B cell (primary cell): ENCODE data around the gene MRPL46. TPM values are rescaled to one million over a fixed set of nuclear protein-coding genes. Genes with fewer than 3 reads are reported as not detected.

Experiments
- ATAC-seq: fragments of 200-7000 bp; cut with Tn5 transposase; one replicate; pipeline ENCODE4 v1.10.0; 2021; ENCODE audit warnings: low read depth, mild to moderate bottlenecking, moderate number of reproducible peaks, moderate library complexity
- CTCF ChIA-PET: fragments of 350-600 bp; sonication (Branson Sonifier 250); formaldehyde crosslinking; loops from one replicate; lab custom pipeline; 2021; ENCODE audit warnings: antibody characterized with exemption, inconsistent platforms; lab: Charles Lee
- POLR2A ChIA-PET: fragments of 350-600 bp; sonication (Branson Sonifier 250); formaldehyde crosslinking; loops from one replicate; lab custom pipeline; 2021; ENCODE audit warnings: antibody characterized with exemption; lab: Charles Lee
- DNase-seq: peaks from one replicate; pipeline ENCODE4 v3.0.0; 2013
- H2AFZ ChIP-seq: 2 replicates; pipeline ENCODE4 v1.6.1; 2012; ENCODE audit warnings: mild to moderate bottlenecking, low read depth, low read length; ENCODE audit not compliant: insufficient read depth, poor library complexity, severe bottlenecking
- H3K27ac ChIP-seq, 2 donors: 1 replicate in 1 of 2; 2 replicates in 1 of 2; pipeline ENCODE4 v1.5.1; 2012 to 2013; ENCODE audit warnings: low read length in 2 of 2, mild to moderate bottlenecking in 2 of 2, moderate library complexity in 1 of 2
- H3K27me3 ChIP-seq, 4 experiments: fragments of 200-600 bp in 1 of 4; sonication (generic) in 1 of 4; replicated peaks in 1 of 4; 1 replicate in 2 of 4; 2 replicates in 2 of 4; pipeline versions ENCODE4 v1.6.1 to v1.7.0; 2013 to 2016; ENCODE audit warnings: low read length in 3 of 4, mild to moderate bottlenecking in 2 of 4, mixed read lengths in 1 of 4, moderate library complexity in 1 of 4; ENCODE audit not compliant: insufficient read depth in 4 of 4, control insufficient read depth in 3 of 4; ENCODE audit errors: control extremely low read depth in 1 of 4
- H3K36me3 ChIP-seq, 2 experiments: replicated peaks in 1 of 2; 1 replicate in 1 of 2; 2 replicates in 1 of 2; pipeline versions ENCODE4 v1.6.1 to v1.7.1; 2013; ENCODE audit warnings: low read length in 1 of 2; ENCODE audit not compliant: insufficient read depth in 2 of 2, control insufficient read depth in 1 of 2; ENCODE audit errors: control extremely low read depth in 1 of 2, extremely low read depth in 1 of 2
- H3K4me1 ChIP-seq, 2 donors: fragments of 200-600 bp in 1 of 2; sonication (generic) in 1 of 2; 1 replicate in 1 of 2; 2 replicates in 1 of 2; pipeline versions ENCODE4 v1.5.1 to v1.6.1; 2013 to 2017; ENCODE audit warnings: low read length in 2 of 2; ENCODE audit not compliant: control insufficient read depth in 2 of 2, insufficient read depth in 2 of 2
- H3K4me2 ChIP-seq: replicated peaks from 2 replicates; pipeline ENCODE3; 2012; ENCODE audit warnings: mild to moderate bottlenecking, low read depth, low read length; ENCODE audit not compliant: poor library complexity, severe bottlenecking
- H3K4me3 ChIP-seq, 5 experiments: fragments of 200-600 bp in 1 of 5; sonication (generic) in 1 of 5; 1 replicate in 3 of 5; 2 replicates in 2 of 5; pipeline versions ENCODE4 v1.5.1 to v1.7.0; 2011 to 2016; ENCODE audit warnings: low read length in 4 of 5, mild to moderate bottlenecking in 4 of 5, low read depth in 2 of 5, control low read depth in 1 of 5, moderate library complexity in 1 of 5; ENCODE audit not compliant: insufficient read depth in 1 of 5; ENCODE audit errors: control extremely low read depth in 1 of 5, extremely low read depth in 1 of 5
- H3K79me2 ChIP-seq: fragments of 200-600 bp; sonication (generic); one replicate; pipeline ENCODE4 v1.6.0; 2016; ENCODE audit warnings: low read length; ENCODE audit not compliant: control insufficient read depth, insufficient read depth
- H3K9ac ChIP-seq: fragments of 200-600 bp; sonication (generic); 2 replicates; pipeline ENCODE4 v1.6.1; 2017; ENCODE audit warnings: mild to moderate bottlenecking, low read length, moderate library complexity
- H3K9me3 ChIP-seq, 3 donors: one replicate each; pipeline versions ENCODE4 v1.6.1 to v1.7.1; 2013; ENCODE audit warnings: low read length in 2 of 3; ENCODE audit not compliant: control insufficient read depth in 2 of 3, insufficient read depth in 1 of 3; ENCODE audit errors: control extremely low read depth in 1 of 3
- H4K20me1 ChIP-seq: 2 replicates; pipeline ENCODE4 v1.6.0; 2012; ENCODE audit warnings: mild to moderate bottlenecking, low read length; ENCODE audit not compliant: insufficient read depth, control insufficient read depth, poor library complexity, severe bottlenecking
- H3K27ac Mint-ChIP-seq: one replicate; pipeline ENCODE4 v1.8.0; 2021; ENCODE audit warnings: mixed read lengths
- H3K27me3 Mint-ChIP-seq: one replicate; pipeline ENCODE4 v1.8.0; 2021; ENCODE audit warnings: mixed read lengths
- H3K4me1 Mint-ChIP-seq: one replicate; pipeline ENCODE4 v1.8.0; 2021; ENCODE audit warnings: mixed read lengths
- H3K4me3 Mint-ChIP-seq: one replicate; pipeline ENCODE4 v1.8.0; 2021; ENCODE audit warnings: mixed read lengths
- H3K9me3 Mint-ChIP-seq: one replicate; pipeline ENCODE4 v1.8.0; 2022; ENCODE audit warnings: mixed read lengths; ENCODE audit not compliant: insufficient read depth
- CTCF ChIP-seq: fragments of 200-600 bp; IDR thresholded peaks from one replicate; pipeline ENCODE4 v1.8.0; 2022; ENCODE audit warnings: antibody characterized with exemption, mild to moderate bottlenecking
- EZH2 ChIP-seq: IDR thresholded peaks from 2 replicates; pipeline ENCODE4 v1.6.1; 2012; ENCODE audit warnings: borderline replicate concordance, low read depth, mild to moderate bottlenecking, moderate library complexity, low read length; ENCODE audit not compliant: insufficient read depth, poor library complexity, severe bottlenecking
- WGBS: methylation state at CpG from one replicate; pipeline ENCODE4 v1.1.5; 2013; ENCODE audit warnings: missing lambda C conversion rate; ENCODE audit not compliant: insufficient coverage; 5-methylcytosine and 5-hydroxymethylcytosine counted together
- intact Hi-C: fragments of 100-400 bp; cut with micrococcal nuclease; formaldehyde crosslinking; loops from one replicate; pipeline ENCODE4 v1.10.0; 2022
- polyA plus RNA-seq: library from polyadenylated mRNA; depleted of rRNA; stranded (reverse); fragments of >200 nt; gene quantifications from 2 replicates; pipeline ENCODE4 v1.2.3, GENCODE V29; 2012
- total RNA-seq, 2 donors: library from RNA; stranded (reverse); fragments of 120-200 nt in 1 of 2; gene quantifications; 1 replicate in 1 of 2; 2 replicates in 1 of 2; pipeline versions ENCODE4 v1.2.3 to v1.2.4, GENCODE V29; 2013 to 2022

The MRPL46 gene
- total and polyA plus RNA-seq, 2 donors (not counting 1 experiment from before 2014, with no cell fraction given): 14.3 to 24.6 TPM

DNA sequence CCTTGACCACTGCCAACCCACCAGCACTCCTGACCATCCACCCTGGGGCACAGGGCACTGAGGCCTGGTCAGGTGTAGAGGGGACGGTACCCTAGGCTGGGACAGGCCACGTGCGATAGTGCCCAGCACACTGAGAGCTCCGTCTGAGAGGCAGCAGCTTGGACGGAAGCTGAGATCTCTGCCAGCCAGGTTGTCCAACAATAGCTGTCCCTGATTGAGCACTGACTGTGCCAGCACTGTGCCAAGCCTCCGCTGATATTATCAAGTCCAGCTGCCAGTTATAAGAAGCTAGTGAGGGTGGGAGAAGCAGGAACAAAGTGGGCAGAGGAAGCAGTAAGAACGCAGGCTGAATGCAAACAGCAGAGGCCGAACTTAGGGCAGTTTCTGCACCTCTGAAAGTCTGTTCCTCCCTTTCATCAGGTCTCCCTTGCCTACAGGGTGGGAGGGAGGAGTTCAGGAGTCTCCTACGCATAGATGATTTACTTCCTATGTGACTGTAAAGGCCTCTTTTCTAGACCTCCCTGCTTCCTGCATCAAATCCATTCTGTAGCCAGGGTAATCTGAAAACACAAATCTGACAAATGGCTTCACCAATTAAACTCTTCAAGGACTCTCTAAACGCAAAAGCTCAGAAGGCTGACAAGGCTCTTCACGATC lies 30.0 kb upstream of the MRPL46 start:
- Histone ChIP-seq H3K36me3 (no peaks in the 10 kb centered on the region), H3K27me3 (no peaks in the 10 kb centered on the region), H3K27ac (no peak overlapping the region), H3K79me2 (no peaks in the 10 kb centered on the region), H3K4me1 (no peaks in the 10 kb centered on the region), H3K4me2 (no peak overlapping the region), H3K4me3 (no peak overlapping the region), H3K9me3 (no peaks in the 10 kb centered on the region), H3K9ac (no peak overlapping the region), H2AFZ (no peak overlapping the region), H4K20me1 (no peaks in the 10 kb centered on the region)
- no peak for ATAC-seq
- no peak for TF ChIP-seq CTCF
- TF ChIP-seq EZH2: no peak
- Mint-ChIP-seq H3K27me3 (no peaks in the 10 kb centered on the region), H3K4me3 (no peak overlapping the region), H3K9me3 (no peaks in the 10 kb centered on the region), H3K4me1 (no peaks in the 10 kb centered on the region), H3K27ac (no peak overlapping the region)
- POLR2A ChIA-PET: no interaction called here
- CTCF ChIA-PET: no interaction called here
- no peak for DNase-seq
- WGBS: 98% methylated on average over 10 of the region's 11 CpGs
- intact Hi-C loops: no loop called here

DNA sequence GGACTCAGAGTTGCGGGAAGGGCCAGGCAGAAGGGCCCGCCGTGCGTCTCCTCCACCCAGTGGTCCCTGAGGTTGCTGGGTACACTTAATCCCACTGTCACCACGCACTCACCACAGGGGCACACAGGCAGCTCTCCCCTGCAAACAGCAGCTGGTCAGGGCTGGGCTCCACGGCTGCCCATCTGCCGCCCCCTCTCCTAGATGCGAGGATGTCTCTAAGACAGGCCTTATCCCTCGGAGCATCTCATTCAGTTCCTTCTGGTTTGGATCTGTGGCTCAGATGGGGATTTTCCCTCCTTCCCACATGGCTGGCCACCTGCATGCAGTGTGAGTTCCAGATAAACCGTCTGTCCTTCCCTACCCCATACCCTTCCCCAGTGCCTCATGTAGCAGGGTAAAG lies 26.7 kb upstream of the MRPL46 start:
- no peaks in the 10 kb centered on the region for H3K9me3 Mint-ChIP-seq
- POLR2A ChIA-PET: no interaction called here

More for the DNA sequence above, 26.7 kb upstream of the MRPL46 start:
- WGBS: 87% methylated on average over 9 of the region's 10 CpGs
- H3K4me1 Mint-ChIP-seq: no peaks in the 10 kb centered on the region
- H3K4me3 ChIP-seq: no peak overlapping the region
- H3K4me3 Mint-ChIP-seq: no peak overlapping the region
- no peak overlapping the region for H3K27ac Mint-ChIP-seq
- no peaks in the 10 kb centered on the region for H3K36me3 ChIP-seq
- H3K9me3 ChIP-seq: no peaks in the 10 kb centered on the region
- no peaks in the 10 kb centered on the region for H3K79me2 ChIP-seq
- H2AFZ ChIP-seq: no peak overlapping the region
- H3K27me3 Mint-ChIP-seq: no peaks in the 10 kb centered on the region
- ATAC-seq (no peak), DNase-seq (no peak)
- H4K20me1 ChIP-seq: no peaks in the 10 kb centered on the region
- no peaks in the 10 kb centered on the region for H3K4me1 ChIP-seq
- no peak overlapping the region for H3K9ac ChIP-seq
- no peak overlapping the region for H3K27ac ChIP-seq
- no peaks in the 10 kb centered on the region for H3K27me3 ChIP-seq
- intact Hi-C loops: no loop called here
- no peak for TF ChIP-seq EZH2
- TF ChIP-seq CTCF: no peak
- CTCF ChIA-PET: no interaction called here
- H3K4me2 ChIP-seq: no peak overlapping the region
